B cell (primary cell): ENCODE results near the gene TRIM68. TPM values are rescaled to one million over a fixed set of nuclear protein-coding genes. Genes with fewer than 3 reads are reported as not detected.

Experiments
- ATAC-seq: fragments of 200-7000 bp; cut with Tn5 transposase; one replicate; pipeline ENCODE4 v1.10.0; 2021; ENCODE audit warnings: low read depth, mild to moderate bottlenecking, moderate number of reproducible peaks, moderate library complexity
- CTCF ChIA-PET: fragments of 350-600 bp; sonication (Branson Sonifier 250); formaldehyde crosslinking; loops from one replicate; lab custom pipeline; 2021; ENCODE audit warnings: antibody characterized with exemption, inconsistent platforms; lab: Charles Lee
- POLR2A ChIA-PET: fragments of 350-600 bp; sonication (Branson Sonifier 250); formaldehyde crosslinking; loops from one replicate; lab custom pipeline; 2021; ENCODE audit warnings: antibody characterized with exemption; lab: Charles Lee
- DNase-seq: peaks from one replicate; pipeline ENCODE4 v3.0.0; 2013
- H2AFZ ChIP-seq: 2 replicates; pipeline ENCODE4 v1.6.1; 2012; ENCODE audit warnings: mild to moderate bottlenecking, low read depth, low read length; ENCODE audit not compliant: insufficient read depth, poor library complexity, severe bottlenecking
- H3K27ac ChIP-seq, 2 donors: 1 replicate in 1 of 2; 2 replicates in 1 of 2; pipeline ENCODE4 v1.5.1; 2012 to 2013; ENCODE audit warnings: low read length in 2 of 2, mild to moderate bottlenecking in 2 of 2, moderate library complexity in 1 of 2
- H3K27me3 ChIP-seq, 4 experiments: fragments of 200-600 bp in 1 of 4; sonication (generic) in 1 of 4; replicated peaks in 1 of 4; 1 replicate in 2 of 4; 2 replicates in 2 of 4; pipeline versions ENCODE4 v1.6.1 to v1.7.0; 2013 to 2016; ENCODE audit warnings: low read length in 3 of 4, mild to moderate bottlenecking in 2 of 4, mixed read lengths in 1 of 4, moderate library complexity in 1 of 4; ENCODE audit not compliant: insufficient read depth in 4 of 4, control insufficient read depth in 3 of 4; ENCODE audit errors: control extremely low read depth in 1 of 4
- H3K36me3 ChIP-seq, 2 experiments: replicated peaks in 1 of 2; 1 replicate in 1 of 2; 2 replicates in 1 of 2; pipeline versions ENCODE4 v1.6.1 to v1.7.1; 2013; ENCODE audit warnings: low read length in 1 of 2; ENCODE audit not compliant: insufficient read depth in 2 of 2, control insufficient read depth in 1 of 2; ENCODE audit errors: control extremely low read depth in 1 of 2, extremely low read depth in 1 of 2
- H3K4me1 ChIP-seq, 2 donors: fragments of 200-600 bp in 1 of 2; sonication (generic) in 1 of 2; 1 replicate in 1 of 2; 2 replicates in 1 of 2; pipeline versions ENCODE4 v1.5.1 to v1.6.1; 2013 to 2017; ENCODE audit warnings: low read length in 2 of 2; ENCODE audit not compliant: control insufficient read depth in 2 of 2, insufficient read depth in 2 of 2
- H3K4me2 ChIP-seq: replicated peaks from 2 replicates; pipeline ENCODE3; 2012; ENCODE audit warnings: mild to moderate bottlenecking, low read depth, low read length; ENCODE audit not compliant: poor library complexity, severe bottlenecking
- H3K4me3 ChIP-seq, 5 experiments: fragments of 200-600 bp in 1 of 5; sonication (generic) in 1 of 5; 1 replicate in 3 of 5; 2 replicates in 2 of 5; pipeline versions ENCODE4 v1.5.1 to v1.7.0; 2011 to 2016; ENCODE audit warnings: low read length in 4 of 5, mild to moderate bottlenecking in 4 of 5, low read depth in 2 of 5, control low read depth in 1 of 5, moderate library complexity in 1 of 5; ENCODE audit not compliant: insufficient read depth in 1 of 5; ENCODE audit errors: control extremely low read depth in 1 of 5, extremely low read depth in 1 of 5
- H3K79me2 ChIP-seq: fragments of 200-600 bp; sonication (generic); one replicate; pipeline ENCODE4 v1.6.0; 2016; ENCODE audit warnings: low read length; ENCODE audit not compliant: control insufficient read depth, insufficient read depth
- H3K9ac ChIP-seq: fragments of 200-600 bp; sonication (generic); 2 replicates; pipeline ENCODE4 v1.6.1; 2017; ENCODE audit warnings: mild to moderate bottlenecking, low read length, moderate library complexity
- H3K9me3 ChIP-seq, 3 donors: one replicate each; pipeline versions ENCODE4 v1.6.1 to v1.7.1; 2013; ENCODE audit warnings: low read length in 2 of 3; ENCODE audit not compliant: control insufficient read depth in 2 of 3, insufficient read depth in 1 of 3; ENCODE audit errors: control extremely low read depth in 1 of 3
- H4K20me1 ChIP-seq: 2 replicates; pipeline ENCODE4 v1.6.0; 2012; ENCODE audit warnings: mild to moderate bottlenecking, low read length; ENCODE audit not compliant: insufficient read depth, control insufficient read depth, poor library complexity, severe bottlenecking
- H3K27ac Mint-ChIP-seq: one replicate; pipeline ENCODE4 v1.8.0; 2021; ENCODE audit warnings: mixed read lengths
- H3K27me3 Mint-ChIP-seq: one replicate; pipeline ENCODE4 v1.8.0; 2021; ENCODE audit warnings: mixed read lengths
- H3K4me1 Mint-ChIP-seq: one replicate; pipeline ENCODE4 v1.8.0; 2021; ENCODE audit warnings: mixed read lengths
- H3K4me3 Mint-ChIP-seq: one replicate; pipeline ENCODE4 v1.8.0; 2021; ENCODE audit warnings: mixed read lengths
- H3K9me3 Mint-ChIP-seq: one replicate; pipeline ENCODE4 v1.8.0; 2022; ENCODE audit warnings: mixed read lengths; ENCODE audit not compliant: insufficient read depth
- CTCF ChIP-seq: fragments of 200-600 bp; IDR thresholded peaks from one replicate; pipeline ENCODE4 v1.8.0; 2022; ENCODE audit warnings: antibody characterized with exemption, mild to moderate bottlenecking
- EZH2 ChIP-seq: IDR thresholded peaks from 2 replicates; pipeline ENCODE4 v1.6.1; 2012; ENCODE audit warnings: borderline replicate concordance, low read depth, mild to moderate bottlenecking, moderate library complexity, low read length; ENCODE audit not compliant: insufficient read depth, poor library complexity, severe bottlenecking
- WGBS: methylation state at CpG from one replicate; pipeline ENCODE4 v1.1.5; 2013; ENCODE audit warnings: missing lambda C conversion rate; ENCODE audit not compliant: insufficient coverage; 5-methylcytosine and 5-hydroxymethylcytosine counted together
- intact Hi-C: fragments of 100-400 bp; cut with micrococcal nuclease; formaldehyde crosslinking; loops from one replicate; pipeline ENCODE4 v1.10.0; 2022
- polyA plus RNA-seq: library from polyadenylated mRNA; depleted of rRNA; stranded (reverse); fragments of >200 nt; gene quantifications from 2 replicates; pipeline ENCODE4 v1.2.3, GENCODE V29; 2012
- total RNA-seq, 2 donors: library from RNA; stranded (reverse); fragments of 120-200 nt in 1 of 2; gene quantifications; 1 replicate in 1 of 2; 2 replicates in 1 of 2; pipeline versions ENCODE4 v1.2.3 to v1.2.4, GENCODE V29; 2013 to 2022

The TRIM68 gene
- total and polyA plus RNA-seq, 2 donors (not counting 1 experiment from before 2014, with no cell fraction given) = 7.6 to 21.7 TPM

GRCh38 chr11:4577761-4578160 lies 30.3 kb downstream of the TRIM68 start:
- no peak for TF ChIP-seq CTCF
- no peak for TF ChIP-seq EZH2
- ChIA-PET CTCF (no interaction called here), POLR2A (no interaction called here)
- Mint-ChIP-seq H3K27me3 (peaks cover 43% of the 10 kb centered on the region), H3K4me3 (no peak overlapping the region), H3K4me1 (no peaks in the 10 kb centered on the region), H3K27ac (no peak overlapping the region), H3K9me3 (no peaks in the 10 kb centered on the region)
- Histone ChIP-seq H3K9ac (no peak overlapping the region), H3K79me2 (no peaks in the 10 kb centered on the region), H3K27me3 (peaks cover 0 to 3% (median 1%) of the 10 kb centered on the region in 4 experiments), H3K4me3 (no peak overlapping the region), H4K20me1 (no peaks in the 10 kb centered on the region), H3K4me1 (no peaks in the 10 kb centered on the region), H3K27ac (no peak overlapping the region), H3K36me3 (no peaks in the 10 kb centered on the region), H3K9me3 (no peaks in the 10 kb centered on the region), H2AFZ (no peak overlapping the region), H3K4me2 (no peak overlapping the region)
- DNase-seq (no peak), ATAC-seq (no peak)
- intact Hi-C loops = no loop called here
- WGBS = no CpG with 5 or more reads among the region's 2 CpGs

DNA sequence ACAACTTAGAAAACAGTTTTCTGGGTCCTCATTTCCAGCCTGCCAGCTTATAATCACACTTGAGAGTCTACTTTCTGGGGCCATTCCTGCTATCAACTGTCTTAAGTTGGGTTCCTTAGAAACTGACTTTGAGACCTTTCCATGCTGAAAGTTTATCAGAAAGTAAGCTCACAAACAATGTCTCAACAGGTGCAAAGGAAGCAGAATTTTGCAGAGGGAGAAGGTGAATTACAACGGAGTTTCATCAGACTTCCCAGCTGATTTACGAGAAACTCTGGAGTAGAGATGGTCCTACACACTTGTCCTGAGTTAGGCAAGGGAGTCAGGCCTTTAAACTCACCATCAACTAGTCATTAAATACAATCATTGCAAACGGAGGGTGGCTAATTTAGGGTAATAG lies 31.2 kb downstream of the TRIM68 start:
- H3K9me3 ChIP-seq = no peaks in the 10 kb centered on the region
- peaks cover 0 to 3% (median 1%) of the 10 kb centered on the region in 4 experiments for H3K27me3 ChIP-seq
- ATAC-seq = no peak
- Mint-ChIP-seq H3K27ac (no peak overlapping the region), H3K27me3 (peaks cover 38% of the 10 kb centered on the region), H3K4me3 (no peak overlapping the region), H3K4me1 (no peaks in the 10 kb centered on the region), H3K9me3 (no peaks in the 10 kb centered on the region)
- no peak overlapping the region for H3K4me3 ChIP-seq
- no peak for DNase-seq
- H3K4me1 ChIP-seq = no peaks in the 10 kb centered on the region
- 81% methylated on average over 3 of the region's 3 CpGs for WGBS
- intact Hi-C loops = no loop called here
- no peak overlapping the region for H3K9ac ChIP-seq
- TF ChIP-seq CTCF = no peak
- no peak for TF ChIP-seq EZH2
- POLR2A ChIA-PET = no interaction called here
- no peak overlapping the region for H2AFZ ChIP-seq
- no peak overlapping the region for H3K27ac ChIP-seq
- H3K79me2 ChIP-seq = no peaks in the 10 kb centered on the region
- H3K36me3 ChIP-seq = no peaks in the 10 kb centered on the region
- H4K20me1 ChIP-seq = no peaks in the 10 kb centered on the region
- no peak overlapping the region for H3K4me2 ChIP-seq
- CTCF ChIA-PET = no interaction called here
